Liver (tissue), 9 donors: ENCODE data around the gene HPCAL1. TPM values are rescaled to one million over a fixed set of nuclear protein-coding genes. Genes with fewer than 3 reads are reported as not detected.

Source experiments
- DNase-seq: peaks from one replicate; pipeline ENCODE4 v3.0.0-alpha.2; 2017; ENCODE audit warnings: low spot score
- H3K27ac ChIP-seq, 2 donors: one replicate each; pipeline ENCODE4 v1.7.0; 2013; ENCODE audit warnings: inconsistent platforms in 2 of 2, low read length in 2 of 2, control low read depth in 1 of 2, low read depth in 1 of 2, mild to moderate bottlenecking in 1 of 2
- H3K27me3 ChIP-seq, 4 donors: one replicate each; pipeline versions ENCODE4 v1.6.1 to v1.7.0; 2013; ENCODE audit warnings: low read length in 3 of 4, inconsistent platforms in 1 of 4, mild to moderate bottlenecking in 1 of 4, moderate library complexity in 1 of 4; ENCODE audit not compliant: control insufficient read depth in 4 of 4, insufficient read depth in 4 of 4
- H3K36me3 ChIP-seq, 4 donors: one replicate each; pipeline versions ENCODE4 v1.6.1 to v1.7.0; 2013; ENCODE audit warnings: low read length in 3 of 4, mild to moderate bottlenecking in 3 of 4, low read depth in 1 of 4, moderate library complexity in 1 of 4; ENCODE audit not compliant: control insufficient read depth in 4 of 4, insufficient read depth in 3 of 4
- H3K4me1 ChIP-seq, 4 donors: one replicate each; pipeline versions ENCODE4 v1.6.1 to v1.7.0; 2013; ENCODE audit warnings: low read length in 3 of 4, mild to moderate bottlenecking in 3 of 4, moderate library complexity in 1 of 4; ENCODE audit not compliant: control insufficient read depth in 4 of 4, insufficient read depth in 4 of 4
- H3K4me3 ChIP-seq, 3 donors: one replicate each; pipeline versions ENCODE4 v1.6.1 to v1.7.0; 2013; ENCODE audit warnings: low read length in 3 of 3, control low read depth in 1 of 3, low read depth in 1 of 3, mild to moderate bottlenecking in 1 of 3
- H3K9ac ChIP-seq, 2 donors: one replicate each; pipeline ENCODE4 v1.7.0; 2013; ENCODE audit warnings: low read length in 2 of 2, mild to moderate bottlenecking in 2 of 2, moderate library complexity in 2 of 2, control low read depth in 1 of 2, low read depth in 1 of 2
- H3K9me3 ChIP-seq, 4 donors: one replicate each; pipeline versions ENCODE4 v1.6.1 to v1.7.0; 2013; ENCODE audit warnings: low read length in 3 of 4; ENCODE audit not compliant: control insufficient read depth in 4 of 4
- EGR1 ChIP-seq, 2 donors: IDR thresholded peaks; 2 replicates each; pipeline ENCODE4 v1.6.1; 2016 to 2018; ENCODE audit warnings: antibody characterized with exemption in 2 of 2, low read depth in 2 of 2
- FOXA1 ChIP-seq: IDR thresholded peaks from 2 replicates; pipeline ENCODE4 v1.6.1; 2016; ENCODE audit warnings: antibody characterized with exemption
- FOXA2 ChIP-seq: IDR thresholded peaks from 2 replicates; pipeline ENCODE4 v1.6.1; 2016; ENCODE audit warnings: antibody characterized with exemption
- HNF4A ChIP-seq, 2 donors: conservative IDR thresholded peaks; 2 replicates each; pipeline ENCODE4 v1.6.1; 2016; ENCODE audit warnings: antibody characterized with exemption in 2 of 2, mild to moderate bottlenecking in 2 of 2
- HNF4G ChIP-seq: IDR thresholded peaks from 2 replicates; pipeline ENCODE4 v1.6.1; 2016; ENCODE audit warnings: antibody characterized with exemption
- JUND ChIP-seq, 2 donors: IDR thresholded peaks; 2 replicates each; pipeline ENCODE4 v1.6.1; 2016; ENCODE audit warnings: antibody characterized with exemption in 2 of 2
- NR2F2 ChIP-seq: IDR thresholded peaks from 2 replicates; pipeline ENCODE4 v1.6.1; 2016; ENCODE audit warnings: antibody characterized with exemption
- RAD21 ChIP-seq, 2 donors: IDR thresholded peaks; 2 replicates each; pipeline ENCODE4 v1.6.1; 2016; ENCODE audit warnings: antibody characterized with exemption in 2 of 2, mild to moderate bottlenecking in 2 of 2
- REST ChIP-seq: IDR thresholded peaks from 2 replicates; pipeline ENCODE4 v1.6.1; 2016; ENCODE audit warnings: antibody characterized with exemption, mild to moderate bottlenecking
- RXRA ChIP-seq, 2 donors: IDR thresholded peaks; 2 replicates each; pipeline ENCODE4 v1.6.1; 2017 to 2018; ENCODE audit warnings: antibody characterized with exemption in 2 of 2, mild to moderate bottlenecking in 1 of 2
- SP1 ChIP-seq: IDR thresholded peaks from 2 replicates; pipeline ENCODE4 v1.6.1; 2018; ENCODE audit warnings: antibody characterized with exemption, mild to moderate bottlenecking
- TAF1 ChIP-seq: conservative IDR thresholded peaks from 2 replicates; pipeline ENCODE4 v1.6.1; 2016; ENCODE audit warnings: antibody characterized with exemption, mild to moderate bottlenecking
- YY1 ChIP-seq: IDR thresholded peaks from 2 replicates; pipeline ENCODE4 v1.6.1; 2016; ENCODE audit warnings: antibody characterized with exemption, mild to moderate bottlenecking
- WGBS: extraction: QIAGEN DNeasy Blood & Tissue Kit; methylation state at CpG from one replicate; pipeline ENCODE4 v1.1.7; 2013; 5-methylcytosine and 5-hydroxymethylcytosine counted together
- polyA plus RNA-seq, 2 donors: library from polyadenylated mRNA; stranded (reverse) in 1 of 2; unstranded in 1 of 2; fragments of 200-250 nt in 1 of 2; fragments of >200 nt in 1 of 2; fragmentation: Nextera tagmentation in 1 of 2; extraction: Ambion mirVana in 1 of 2; gene quantifications; one replicate each; pipeline versions ENCODE4 v1.2.1 to v1.2.3, GENCODE V29; 2013 to 2015
- total RNA-seq, 2 donors: library from RNA; depleted of rRNA; stranded (reverse); fragments of >200 nt; gene quantifications; one replicate each; pipeline ENCODE4 v1.2.3, GENCODE V29; 2014
- TF ChIP-seq, protein P1 (sequence below): IDR thresholded peaks from 2 replicates; pipeline ENCODE4 v1.6.1; 2016; ENCODE audit warnings: antibody characterized with exemption
- donor health status: healthy.
- donor health status: healthy.
- donor health status: healthy.
- donor health status: healthy.
- donor health status: healthy.

HPCAL1 gene
- total and polyA plus RNA-seq, 4 donors: 17.3 to 27.9 (median 22.9) TPM

- Histone ChIP-seq H3K9me3 (no peaks in the 10 kb centered on the region), H3K27me3 (no peaks in the 10 kb centered on the region), H3K4me1 (peaks cover 10 to 25% (median 18%) of the 10 kb centered on the region in 4 donors), H3K9ac (no peak overlapping the region), H3K27ac (no peak overlapping the region), H3K4me3 (no peak overlapping the region), H3K36me3 (peaks cover 0 to 2% (median 0%) of the 10 kb centered on the region in 4 donors)
- WGBS: 91% methylated on average over 8 of the region's 8 CpGs
- TF ChIP-seq YY1: no peak
- no peak for TF ChIP-seq NR2F2
- TF ChIP-seq REST: no peak
- no peak for TF ChIP-seq RXRA (IDR thresholded peaks at IDR 0.05)
- TF ChIP-seq, protein P1, sequence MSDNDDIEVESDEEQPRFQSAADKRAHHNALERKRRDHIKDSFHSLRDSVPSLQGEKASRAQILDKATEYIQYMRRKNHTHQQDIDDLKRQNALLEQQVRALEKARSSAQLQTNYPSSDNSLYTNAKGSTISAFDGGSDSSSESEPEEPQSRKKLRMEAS: no peak
- no peak for DNase-seq
These were observed 57.8 kb downstream of the HPCAL1 start for GRCh38 chr2:10360460-10360849.

GRCh38 chr2:10360850-10361588 lies 58.3 kb downstream of the HPCAL1 start:
- peaks cover 0 to 2% (median 0%) of the 10 kb centered on the region in 4 donors for H3K36me3 ChIP-seq
- TF ChIP-seq SP1 (no peak), TAF1 (no peak), FOXA1 (no peak)

DNA sequence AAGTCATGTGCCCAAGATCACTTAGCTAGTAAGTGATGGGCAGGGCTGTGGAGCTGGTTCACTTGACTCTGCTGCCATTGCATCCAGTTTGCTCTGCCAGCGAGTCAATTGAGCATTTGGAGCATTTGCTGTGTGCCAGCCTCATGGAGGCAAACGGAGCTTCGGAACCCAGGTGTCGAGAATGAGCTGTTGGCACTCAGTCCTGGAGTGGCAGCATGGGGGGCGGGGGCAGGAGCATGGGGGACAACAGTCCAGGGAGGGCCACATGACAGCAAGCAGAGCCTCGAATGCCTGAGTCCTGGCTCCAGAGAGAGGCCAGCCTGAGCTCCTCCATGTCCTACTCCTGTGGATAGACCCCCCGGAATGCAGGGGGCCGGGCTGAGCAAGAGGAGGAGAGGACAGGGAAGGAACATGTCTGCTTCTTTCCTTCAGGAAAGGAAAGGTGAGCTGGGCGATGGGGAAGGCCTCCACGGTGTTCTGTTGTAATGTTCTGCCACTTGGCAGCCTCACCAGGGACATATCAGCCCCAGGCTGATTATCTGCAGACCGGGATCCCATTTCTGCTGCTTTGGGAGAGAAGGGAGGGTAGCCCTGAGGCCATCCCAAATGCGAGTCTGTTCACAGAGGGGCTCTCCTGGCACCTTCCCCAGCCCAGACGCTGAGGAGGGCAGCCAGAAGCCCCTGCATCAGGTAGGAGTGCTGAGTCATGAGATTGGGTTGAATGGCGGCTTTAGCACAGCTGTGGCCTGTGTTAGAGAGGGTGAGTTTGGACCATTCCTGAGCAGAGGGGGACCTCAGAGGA lies 59.6 kb downstream of the HPCAL1 start:
- no peak overlapping the region for H3K4me3 ChIP-seq
- H3K27me3 ChIP-seq: no peaks in the 10 kb centered on the region
- no peak overlapping the region for H3K9ac ChIP-seq
- WGBS: 82% methylated on average over 14 of the region's 14 CpGs
- peaks cover 12 to 34% (median 21%) of the 10 kb centered on the region in 4 donors for H3K4me1 ChIP-seq
- no peak overlapping the region for H3K27ac ChIP-seq
- TF ChIP-seq HNF4G: no peak
- TF ChIP-seq EGR1 (IDR thresholded peaks at IDR 0.05; ENCODE audit: low read depth in 2 of 2): no peak
- no peak for TF ChIP-seq FOXA2
- TF ChIP-seq RAD21 (IDR thresholded peaks at IDR 0.05): no peak
- TF ChIP-seq, protein P1: no peak
- TF ChIP-seq RXRA (IDR thresholded peaks at IDR 0.05): no peak
- no peak for TF ChIP-seq YY1
- TF ChIP-seq REST: no peak
- TF ChIP-seq JUND (IDR thresholded peaks at IDR 0.05): no peak
- TF ChIP-seq HNF4A (conservative IDR thresholded peaks at IDR 0.05): no peak
- no peak for DNase-seq
- no peaks in the 10 kb centered on the region for H3K9me3 ChIP-seq
- peaks cover 0 to 2% (median 0%) of the 10 kb centered on the region in 4 donors for H3K36me3 ChIP-seq

More at GRCh38 chr2:10360850-10361588, 58.3 kb downstream of the HPCAL1 start:
- Histone ChIP-seq H3K27ac (no peak overlapping the region), H3K9me3 (no peaks in the 10 kb centered on the region), H3K9ac (no peak overlapping the region), H3K4me1 (peaks cover 12 to 31% (median 19%) of the 10 kb centered on the region in 4 donors), H3K27me3 (no peaks in the 10 kb centered on the region), H3K4me3 (no peak overlapping the region)
- no peak for DNase-seq
- 89% methylated on average over 16 of the region's 16 CpGs for WGBS
